SK-N-SH (cell line): ENCODE results near the gene PKNOX2. TPM values are rescaled to one million over a fixed set of nuclear protein-coding genes. Genes with fewer than 3 reads are reported as not detected.

ENCODE experiments used
- CTCF ChIA-PET: fragments of 300-600, 350-600 bp; formaldehyde crosslinking; extraction: SDS; loops from one replicate; lab custom pipeline; 2021; lab: Yijun Ruan, JAX
- POLR2A ChIA-PET: fragments of 350-600 bp; sonication (Branson Sonifier 250); formaldehyde crosslinking; extraction: SDS; loops from one replicate; lab custom pipeline; 2020; ENCODE audit warnings: antibody characterized with exemption, inconsistent platforms; lab: Yijun Ruan, JAX
- DNase-seq: peaks from one replicate; pipeline ENCODE4 v3.0.0; 2012
- H2AFZ ChIP-seq: fragments of 200-600 bp; sonication (generic); 2 replicates; pipeline ENCODE4 v1.8.1; 2016; ENCODE audit warnings: antibody characterized with exemption, mild to moderate bottlenecking, low read depth
- H3F3A ChIP-seq: fragments of 200-600 bp; sonication (generic); replicated peaks from 2 replicates; pipeline ENCODE3; 2016; ENCODE audit warnings: antibody characterized with exemption, mild to moderate bottlenecking; ENCODE audit not compliant: insufficient read depth
- H3K27ac ChIP-seq, 2 experiments: fragments of 200-500 bp in 1 of 2; fragments of 200-600 bp in 1 of 2; sonication (Bioruptor generic) in 1 of 2; sonication (generic), shearing (Covaris generic) in 1 of 2; 2 replicates each; pipeline versions ENCODE4 v1.5.1 to v1.6.1; 2014 to 2016; ENCODE audit warnings: low read depth in 2 of 2, inconsistent platforms in 1 of 2, low read length in 1 of 2, mild to moderate bottlenecking in 1 of 2, mixed read lengths in 1 of 2
- H3K27me3 ChIP-seq: fragments of 200-600 bp; sonication (generic), shearing (Covaris generic); 2 replicates; pipeline ENCODE4 v1.6.1; 2016; ENCODE audit warnings: mixed run types; ENCODE audit not compliant: insufficient read depth
- H3K36me3 ChIP-seq, 2 experiments: fragments of 200-500 bp in 1 of 2; fragments of 200-600 bp in 1 of 2; sonication (Bioruptor generic) in 1 of 2; sonication (generic) in 1 of 2; replicated peaks in 1 of 2; 2 replicates each; pipeline versions ENCODE3 to v1.5.1; 2014 to 2016; ENCODE audit warnings: low read length in 1 of 2, mild to moderate bottlenecking in 1 of 2; ENCODE audit not compliant: insufficient read depth in 2 of 2, control insufficient read depth in 1 of 2
- H3K4me1 ChIP-seq, 2 experiments: fragments of 200-500 bp in 1 of 2; fragments of 200-600 bp in 1 of 2; sonication (Bioruptor generic) in 1 of 2; sonication (generic), shearing (Covaris generic) in 1 of 2; 2 replicates each; pipeline versions ENCODE4 v1.5.1 to v1.6.1; 2014 to 2016; ENCODE audit warnings: low read depth in 1 of 2, low read length in 1 of 2, mixed run types in 1 of 2; ENCODE audit not compliant: insufficient read depth in 2 of 2, control insufficient read depth in 1 of 2
- H3K4me2 ChIP-seq: fragments of 200-600 bp; sonication (generic), shearing (Covaris generic); 2 replicates; pipeline ENCODE4 v1.6.1; 2017; ENCODE audit warnings: mixed run types
- H3K4me3 ChIP-seq, 2 experiments: fragments of 200-500 bp in 1 of 2; fragments of 200-600 bp in 1 of 2; sonication (Bioruptor generic) in 1 of 2; sonication (generic), shearing (Covaris generic) in 1 of 2; 2 replicates each; pipeline versions ENCODE4 v1.5.1 to v1.8.1; 2014 to 2016; ENCODE audit warnings: low read depth in 2 of 2, inconsistent platforms in 1 of 2, low read length in 1 of 2, mild to moderate bottlenecking in 1 of 2, mixed read lengths in 1 of 2, moderate library complexity in 1 of 2
- H3K79me2 ChIP-seq: fragments of 200-600 bp; sonication (generic); 2 replicates; pipeline ENCODE4 v1.8.1; 2017; ENCODE audit warnings: mild to moderate bottlenecking; ENCODE audit not compliant: insufficient read depth
- H3K9ac ChIP-seq: fragments of 200-600 bp; sonication (generic); 2 replicates; pipeline ENCODE4 v1.6.1; 2017; ENCODE audit warnings: mixed run types
- H3K9me2 ChIP-seq: fragments of 200-600 bp; sonication (generic); 2 replicates; pipeline ENCODE4 v1.6.1; 2017; ENCODE audit warnings: mixed run types
- H3K9me3 ChIP-seq: fragments of 200-600 bp; sonication (generic); 2 replicates; pipeline ENCODE4 v1.6.1; 2017; ENCODE audit warnings: mixed run types, mild to moderate bottlenecking, moderate library complexity
- H4K20me1 ChIP-seq: fragments of 200-600 bp; sonication (generic); 2 replicates; pipeline ENCODE4 v1.6.1; 2017; ENCODE audit warnings: mild to moderate bottlenecking, mixed run types; ENCODE audit not compliant: insufficient read depth
- CHD2 ChIP-seq: fragments of 150-350 bp; IDR thresholded peaks from 2 replicates; pipeline ENCODE4 v1.6.1; 2018; ENCODE audit warnings: low read length; ENCODE audit not compliant: partially characterized antibody
- ELF1 ChIP-seq: IDR thresholded peaks from 2 replicates; pipeline ENCODE4 v1.4.0; 2012
- EZH2phosphoT487 ChIP-seq: fragments of 200-600 bp; sonication (generic); IDR thresholded peaks from 2 replicates; pipeline ENCODE4 v1.6.1; 2017; ENCODE audit warnings: low read depth, mixed run types, mild to moderate bottlenecking, antibody characterized with exemption, moderate library complexity, borderline replicate concordance
- FOSL2 ChIP-seq: IDR thresholded peaks from 2 replicates; pipeline ENCODE4 v1.4.0; 2012; ENCODE audit warnings: low read depth, mild to moderate bottlenecking, moderate library complexity, borderline replicate concordance
- GABPA ChIP-seq: IDR thresholded peaks from 2 replicates; pipeline ENCODE4 v1.4.0; 2012; ENCODE audit warnings: low read depth, mild to moderate bottlenecking
- GATA2 ChIP-seq: sonication (generic); formaldehyde crosslinking; IDR thresholded peaks from 2 replicates; pipeline ENCODE4 v1.5.0; 2020; ENCODE audit warnings: mild to moderate bottlenecking, missing genetic modification reagents
- MEF2A ChIP-seq: IDR thresholded peaks from 2 replicates; pipeline ENCODE4 v1.4.0; 2012; ENCODE audit warnings: low read depth, borderline replicate concordance
- MXI1 ChIP-seq: IDR thresholded peaks from 2 replicates; pipeline ENCODE4 v1.6.1; 2012; ENCODE audit warnings: mild to moderate bottlenecking, low read depth, low read length, improper control_type of control experiment
- NFIC ChIP-seq: IDR thresholded peaks from 2 replicates; pipeline ENCODE4 v1.4.0; 2012; ENCODE audit warnings: borderline replicate concordance
- NRF1 ChIP-seq: IDR thresholded peaks from 2 replicates; pipeline ENCODE4 v1.6.1; 2012; ENCODE audit warnings: low read depth, mild to moderate bottlenecking, low read length
- POLR2AphosphoS5 ChIP-seq: IDR thresholded peaks from 2 replicates; pipeline ENCODE4 v1.6.1; 2012; ENCODE audit warnings: low read depth, low read length
- RAD21 ChIP-seq: IDR thresholded peaks from 2 replicates; pipeline ENCODE4 v1.6.1; 2012; ENCODE audit warnings: mild to moderate bottlenecking, low read length
- SMC3 ChIP-seq: IDR thresholded peaks from 2 replicates; pipeline ENCODE4 v1.6.1; 2012; ENCODE audit warnings: low read depth, low read length, improper control_type of control experiment
- TCF12 ChIP-seq: IDR thresholded peaks from 2 replicates; pipeline ENCODE4 v1.4.0; 2012
- TEAD4 ChIP-seq: IDR thresholded peaks from 2 replicates; pipeline ENCODE4 v1.4.0; 2012; ENCODE audit warnings: mild to moderate bottlenecking, borderline replicate concordance; ENCODE audit not compliant: insufficient read depth
- WGBS: methylation state at CpG from one replicate; pipeline ENCODE4 v1.1.6; 2017; ENCODE audit warnings: low lambda C conversion rate; 5-methylcytosine and 5-hydroxymethylcytosine counted together
- polyA plus RNA-seq, 3 experiments: library from polyadenylated mRNA; depleted of rRNA; stranded (reverse); fragments of >200 nt; gene quantifications; 2 replicates each; pipeline ENCODE4 v1.2.3, GENCODE V29; 2012
- TF ChIP-seq, protein P1 (sequence below): fragments of 200-600 bp; sonication (generic); IDR thresholded peaks from 2 replicates; pipeline ENCODE4 v1.6.1; 2017; ENCODE audit warnings: antibody characterized with exemption, mild to moderate bottlenecking, moderate library complexity
- TF ChIP-seq, protein P2 (sequence below): IDR thresholded peaks from 2 replicates; pipeline ENCODE4 v1.6.1; 2012; ENCODE audit warnings: mild to moderate bottlenecking, low read depth, low read length, moderate library complexity
- TF ChIP-seq, protein P3 (sequence below): fragments of 150-350 bp; IDR thresholded peaks from 2 replicates; pipeline ENCODE4 v1.6.1; 2017; ENCODE audit warnings: antibody characterized with exemption, low read length, low read depth, borderline replicate concordance
- TF ChIP-seq, protein P4 (sequence below): fragments of 150-350 bp; IDR thresholded peaks from 2 replicates; pipeline ENCODE4 v1.6.1; 2016; ENCODE audit warnings: mild to moderate bottlenecking, low read depth, low read length
- TF ChIP-seq, protein P5 (sequence below): IDR thresholded peaks from 2 replicates; pipeline ENCODE4 v1.4.0; 2012; ENCODE audit warnings: low read depth

PKNOX2 gene
- polyA plus RNA-seq, 1 of the 3 experiments (the other 2 are of a cell fraction) = 0.02 TPM

DNA sequence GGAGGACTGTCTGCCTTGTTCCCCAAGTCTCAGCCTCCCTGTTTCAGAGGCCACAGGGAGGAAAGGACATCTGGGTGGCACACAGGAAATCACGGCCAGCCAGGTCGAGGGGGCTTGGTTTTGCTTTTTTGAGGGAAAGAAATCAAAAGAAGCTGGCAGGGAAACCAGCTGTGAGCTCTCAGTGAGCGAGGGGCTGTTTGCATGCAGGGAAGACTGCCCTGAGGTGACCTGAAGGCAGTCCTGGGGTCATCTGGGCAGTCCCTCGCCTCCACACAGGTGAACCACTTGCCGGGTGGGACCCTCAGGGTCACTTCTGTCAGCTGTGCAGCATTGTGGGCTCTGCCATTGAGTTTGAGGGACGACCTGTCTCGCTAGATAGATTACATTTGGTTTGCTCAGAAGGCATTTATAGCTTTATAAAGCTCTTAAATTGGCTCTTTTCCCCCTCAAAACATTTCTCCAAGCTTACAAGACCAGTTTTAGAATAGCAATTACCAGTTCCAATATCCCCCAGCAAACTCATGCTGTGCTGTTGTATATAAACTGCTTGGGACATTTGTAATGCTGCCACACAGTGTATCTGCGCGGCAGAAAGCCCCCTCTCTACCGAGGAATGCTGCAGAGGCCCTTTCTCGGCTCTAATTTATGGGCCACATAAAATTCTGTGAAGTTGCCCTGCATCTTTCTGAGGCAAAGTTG, 28.3 kb downstream of the PKNOX2 start:
- no peaks in the 10 kb centered on the region for H3K9me3 ChIP-seq
- H4K20me1 ChIP-seq = no peaks in the 10 kb centered on the region
- no peaks in the 10 kb centered on the region; the same call in 1 of the 2 replicates for H3K27me3 ChIP-seq
- no peak overlapping the region for H2AFZ ChIP-seq
- WGBS = 56% methylated on average over 11 of the region's 11 CpGs
- no peaks in the 10 kb centered on the region for H3K36me3 ChIP-seq
- no peak overlapping the region for H3K27ac ChIP-seq
- ChIA-PET CTCF (interaction anchor here (0.6 to 2.0 kb wide), 11 partner anchors 10 to 240 kb away, joined by 3 to 6 read pairs (median 3); partner anchors contain the start of gene PKNOX2), POLR2A (no interaction called here)
- DNase-seq = no peak
- no peaks in the 10 kb centered on the region for H3F3A ChIP-seq
- no peak overlapping the region for H3K9ac ChIP-seq
- no peak overlapping the region for H3K4me2 ChIP-seq
- TF ChIP-seq TCF12 (no peak), EZH2phosphoT487 (no peak), TEAD4 (no peak), CHD2 (no peak)
- TF ChIP-seq, protein P1, sequence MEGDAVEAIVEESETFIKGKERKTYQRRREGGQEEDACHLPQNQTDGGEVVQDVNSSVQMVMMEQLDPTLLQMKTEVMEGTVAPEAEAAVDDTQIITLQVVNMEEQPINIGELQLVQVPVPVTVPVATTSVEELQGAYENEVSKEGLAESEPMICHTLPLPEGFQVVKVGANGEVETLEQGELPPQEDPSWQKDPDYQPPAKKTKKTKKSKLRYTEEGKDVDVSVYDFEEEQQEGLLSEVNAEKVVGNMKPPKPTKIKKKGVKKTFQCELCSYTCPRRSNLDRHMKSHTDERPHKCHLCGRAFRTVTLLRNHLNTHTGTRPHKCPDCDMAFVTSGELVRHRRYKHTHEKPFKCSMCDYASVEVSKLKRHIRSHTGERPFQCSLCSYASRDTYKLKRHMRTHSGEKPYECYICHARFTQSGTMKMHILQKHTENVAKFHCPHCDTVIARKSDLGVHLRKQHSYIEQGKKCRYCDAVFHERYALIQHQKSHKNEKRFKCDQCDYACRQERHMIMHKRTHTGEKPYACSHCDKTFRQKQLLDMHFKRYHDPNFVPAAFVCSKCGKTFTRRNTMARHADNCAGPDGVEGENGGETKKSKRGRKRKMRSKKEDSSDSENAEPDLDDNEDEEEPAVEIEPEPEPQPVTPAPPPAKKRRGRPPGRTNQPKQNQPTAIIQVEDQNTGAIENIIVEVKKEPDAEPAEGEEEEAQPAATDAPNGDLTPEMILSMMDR = no peak
- peaks cover 0 to 11% of the 10 kb centered on the region in 2 experiments; a peak in 1 of 4 replicates for H3K4me1 ChIP-seq
- H3K4me3 ChIP-seq = no peak overlapping the region
- H3K9me2 ChIP-seq = no peaks in the 10 kb centered on the region
- no peaks in the 10 kb centered on the region for H3K79me2 ChIP-seq

DNA sequence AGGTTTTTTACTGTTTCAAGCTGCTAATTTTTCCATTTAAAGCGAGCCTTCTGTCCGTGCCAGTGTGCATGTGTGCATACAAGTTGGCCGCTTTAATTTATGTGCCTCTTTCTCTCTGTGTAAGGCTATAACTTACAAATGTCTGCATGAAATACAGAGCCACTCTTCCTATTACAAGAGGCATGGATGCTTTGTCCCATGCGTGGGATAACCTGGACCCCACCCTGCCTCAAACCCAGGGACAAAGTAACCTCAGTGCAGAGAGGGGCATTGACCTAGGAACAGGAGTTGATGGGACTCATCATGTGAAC, 28.8 kb downstream of the PKNOX2 start:
- H3F3A ChIP-seq = no peaks in the 10 kb centered on the region
- DNase-seq = no peak
- ChIA-PET POLR2A (no interaction called here), CTCF (interaction anchor here (0.6 to 1.5 kb wide), 5 partner anchors 52 to 240 kb away, joined by 3 to 4 read pairs (median 3); no protein-coding TSS in a partner anchor)
- H3K79me2 ChIP-seq = no peaks in the 10 kb centered on the region
- 60% methylated on average over 4 of the region's 4 CpGs for WGBS
- no peaks in the 10 kb centered on the region; the same call in 1 of the 2 replicates for H3K27me3 ChIP-seq
- H3K4me1 ChIP-seq = peaks cover 0 to 11% of the 10 kb centered on the region in 2 experiments; a peak in 1 of 4 replicates
- TF ChIP-seq NRF1 (no peak), GATA2 (CRISPR knock-in tag) (no peak), FOSL2 (no peak), RAD21 (no peak), MEF2A (no peak), SMC3 (no peak), POLR2AphosphoS5 (no peak), ELF1 (no peak), NFIC (no peak), GABPA (no peak), MXI1 (no peak)
- TF ChIP-seq, protein P2, sequence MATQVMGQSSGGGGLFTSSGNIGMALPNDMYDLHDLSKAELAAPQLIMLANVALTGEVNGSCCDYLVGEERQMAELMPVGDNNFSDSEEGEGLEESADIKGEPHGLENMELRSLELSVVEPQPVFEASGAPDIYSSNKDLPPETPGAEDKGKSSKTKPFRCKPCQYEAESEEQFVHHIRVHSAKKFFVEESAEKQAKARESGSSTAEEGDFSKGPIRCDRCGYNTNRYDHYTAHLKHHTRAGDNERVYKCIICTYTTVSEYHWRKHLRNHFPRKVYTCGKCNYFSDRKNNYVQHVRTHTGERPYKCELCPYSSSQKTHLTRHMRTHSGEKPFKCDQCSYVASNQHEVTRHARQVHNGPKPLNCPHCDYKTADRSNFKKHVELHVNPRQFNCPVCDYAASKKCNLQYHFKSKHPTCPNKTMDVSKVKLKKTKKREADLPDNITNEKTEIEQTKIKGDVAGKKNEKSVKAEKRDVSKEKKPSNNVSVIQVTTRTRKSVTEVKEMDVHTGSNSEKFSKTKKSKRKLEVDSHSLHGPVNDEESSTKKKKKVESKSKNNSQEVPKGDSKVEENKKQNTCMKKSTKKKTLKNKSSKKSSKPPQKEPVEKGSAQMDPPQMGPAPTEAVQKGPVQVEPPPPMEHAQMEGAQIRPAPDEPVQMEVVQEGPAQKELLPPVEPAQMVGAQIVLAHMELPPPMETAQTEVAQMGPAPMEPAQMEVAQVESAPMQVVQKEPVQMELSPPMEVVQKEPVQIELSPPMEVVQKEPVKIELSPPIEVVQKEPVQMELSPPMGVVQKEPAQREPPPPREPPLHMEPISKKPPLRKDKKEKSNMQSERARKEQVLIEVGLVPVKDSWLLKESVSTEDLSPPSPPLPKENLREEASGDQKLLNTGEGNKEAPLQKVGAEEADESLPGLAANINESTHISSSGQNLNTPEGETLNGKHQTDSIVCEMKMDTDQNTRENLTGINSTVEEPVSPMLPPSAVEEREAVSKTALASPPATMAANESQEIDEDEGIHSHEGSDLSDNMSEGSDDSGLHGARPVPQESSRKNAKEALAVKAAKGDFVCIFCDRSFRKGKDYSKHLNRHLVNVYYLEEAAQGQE = no peak
- TF ChIP-seq, protein P3, sequence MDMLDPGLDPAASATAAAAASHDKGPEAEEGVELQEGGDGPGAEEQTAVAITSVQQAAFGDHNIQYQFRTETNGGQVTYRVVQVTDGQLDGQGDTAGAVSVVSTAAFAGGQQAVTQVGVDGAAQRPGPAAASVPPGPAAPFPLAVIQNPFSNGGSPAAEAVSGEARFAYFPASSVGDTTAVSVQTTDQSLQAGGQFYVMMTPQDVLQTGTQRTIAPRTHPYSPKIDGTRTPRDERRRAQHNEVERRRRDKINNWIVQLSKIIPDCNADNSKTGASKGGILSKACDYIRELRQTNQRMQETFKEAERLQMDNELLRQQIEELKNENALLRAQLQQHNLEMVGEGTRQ = no peak
- TF ChIP-seq, protein P4, sequence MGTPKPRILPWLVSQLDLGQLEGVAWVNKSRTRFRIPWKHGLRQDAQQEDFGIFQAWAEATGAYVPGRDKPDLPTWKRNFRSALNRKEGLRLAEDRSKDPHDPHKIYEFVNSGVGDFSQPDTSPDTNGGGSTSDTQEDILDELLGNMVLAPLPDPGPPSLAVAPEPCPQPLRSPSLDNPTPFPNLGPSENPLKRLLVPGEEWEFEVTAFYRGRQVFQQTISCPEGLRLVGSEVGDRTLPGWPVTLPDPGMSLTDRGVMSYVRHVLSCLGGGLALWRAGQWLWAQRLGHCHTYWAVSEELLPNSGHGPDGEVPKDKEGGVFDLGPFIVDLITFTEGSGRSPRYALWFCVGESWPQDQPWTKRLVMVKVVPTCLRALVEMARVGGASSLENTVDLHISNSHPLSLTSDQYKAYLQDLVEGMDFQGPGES = no peak
- TF ChIP-seq, protein P5, sequence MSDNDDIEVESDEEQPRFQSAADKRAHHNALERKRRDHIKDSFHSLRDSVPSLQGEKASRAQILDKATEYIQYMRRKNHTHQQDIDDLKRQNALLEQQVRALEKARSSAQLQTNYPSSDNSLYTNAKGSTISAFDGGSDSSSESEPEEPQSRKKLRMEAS = no peak
- H3K9ac ChIP-seq = no peak overlapping the region
- no peaks in the 10 kb centered on the region for H3K9me2 ChIP-seq
- H2AFZ ChIP-seq = no peak overlapping the region
- no peaks in the 10 kb centered on the region for H4K20me1 ChIP-seq
- H3K4me3 ChIP-seq = no peak overlapping the region
- no peak overlapping the region for H3K27ac ChIP-seq
- H3K4me2 ChIP-seq = no peak overlapping the region
- H3K36me3 ChIP-seq = no peaks in the 10 kb centered on the region
- H3K9me3 ChIP-seq = no peaks in the 10 kb centered on the region
